ENCODE results near the gene SMCO4.

SMCO4 gene

DNA sequence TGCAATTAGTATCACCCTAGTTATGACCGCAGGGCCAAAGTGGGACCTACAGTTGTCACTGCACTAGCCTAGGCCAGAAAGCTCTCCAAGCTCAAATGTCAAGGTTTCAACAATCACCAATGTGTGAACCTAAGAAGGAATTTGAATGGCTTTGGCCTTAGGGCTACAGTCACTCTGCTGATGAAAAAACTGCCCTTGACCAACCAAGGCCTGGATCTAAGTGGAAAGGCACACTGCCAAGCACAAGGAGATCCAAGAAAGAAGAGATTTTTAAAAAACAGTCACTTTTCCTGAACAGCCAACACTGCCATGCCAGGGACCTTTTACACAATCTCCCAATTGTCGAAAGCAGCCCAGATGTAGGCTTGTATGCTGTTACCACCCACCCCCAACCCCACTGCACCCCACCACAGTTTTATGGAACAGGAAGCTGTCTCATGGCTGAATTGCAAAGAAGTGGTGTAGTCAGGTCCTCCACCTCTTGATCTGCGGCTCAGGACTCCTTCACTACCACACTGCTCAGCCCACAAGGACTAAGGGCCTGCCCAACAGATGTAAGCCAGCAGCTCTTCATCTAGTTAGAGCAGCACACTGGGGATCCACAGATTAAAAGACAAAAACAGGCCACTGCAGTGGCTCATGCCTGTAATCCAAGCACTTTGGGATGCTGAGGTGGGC is 32.9 kb downstream of the SMCO4 start:
- in situ Hi-C loops (cut with MboI; ENCODE audit: low sequenced_read_pairs), result no loop called here

- in situ Hi-C loops (cut with MboI; ENCODE audit: low sequenced_read_pairs), result no loop called here
These were observed 35.7 kb downstream of the SMCO4 start for GRCh38 chr11:93507517-93507916.

- in situ Hi-C loops (cut with MboI; ENCODE audit: low sequenced_read_pairs), result no loop called here
These were observed 37.5 kb downstream of the SMCO4 start for GRCh38 chr11:93505703-93506102.

DNA sequence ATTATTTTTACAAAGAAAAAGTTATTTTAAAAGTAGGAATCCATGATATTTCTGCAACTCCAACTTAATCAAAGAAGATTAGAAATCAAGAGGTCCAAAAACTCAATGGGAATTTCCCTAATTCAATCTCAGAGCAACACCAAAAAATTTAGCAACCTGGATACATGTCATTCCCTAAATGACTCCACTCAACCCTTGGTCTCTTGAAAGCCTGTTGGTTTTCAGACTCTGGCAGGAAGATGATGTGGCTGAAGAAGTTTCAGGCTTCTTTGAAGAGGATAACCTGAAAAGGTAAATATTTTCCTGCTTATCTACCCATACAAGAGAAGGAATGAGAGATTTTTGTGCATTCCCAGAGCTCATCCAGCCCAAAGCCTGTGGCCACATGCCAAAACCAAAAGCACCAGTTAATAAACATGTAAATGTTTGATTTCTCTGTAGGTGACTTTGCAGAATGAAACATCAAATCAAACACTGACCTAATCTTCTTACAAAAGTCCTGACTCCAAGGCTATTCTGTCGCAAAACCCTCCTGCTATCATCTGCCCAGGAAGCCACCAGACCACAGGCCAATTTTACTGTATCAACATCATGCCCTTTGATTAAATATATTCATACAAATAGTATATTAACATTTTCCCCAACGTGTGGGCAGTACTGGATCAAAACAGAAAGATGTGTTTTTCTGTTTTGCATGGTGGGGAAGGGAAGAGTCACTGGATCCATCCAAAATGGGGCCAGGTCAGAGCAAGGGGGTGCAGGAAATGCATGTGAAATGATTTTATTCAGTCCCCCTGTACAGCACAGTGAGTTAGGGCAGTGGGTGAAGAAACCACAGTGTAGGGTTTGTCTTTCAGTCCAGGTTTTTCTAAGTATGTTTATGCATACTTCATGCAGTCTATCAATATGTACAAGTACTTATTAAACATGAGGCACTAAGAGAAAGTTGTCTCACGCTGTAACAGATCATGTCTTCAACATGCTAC is 38.8 kb downstream of the SMCO4 start:
- in situ Hi-C loops (cut with MboI; ENCODE audit: low sequenced_read_pairs), result no loop called here

DNA sequence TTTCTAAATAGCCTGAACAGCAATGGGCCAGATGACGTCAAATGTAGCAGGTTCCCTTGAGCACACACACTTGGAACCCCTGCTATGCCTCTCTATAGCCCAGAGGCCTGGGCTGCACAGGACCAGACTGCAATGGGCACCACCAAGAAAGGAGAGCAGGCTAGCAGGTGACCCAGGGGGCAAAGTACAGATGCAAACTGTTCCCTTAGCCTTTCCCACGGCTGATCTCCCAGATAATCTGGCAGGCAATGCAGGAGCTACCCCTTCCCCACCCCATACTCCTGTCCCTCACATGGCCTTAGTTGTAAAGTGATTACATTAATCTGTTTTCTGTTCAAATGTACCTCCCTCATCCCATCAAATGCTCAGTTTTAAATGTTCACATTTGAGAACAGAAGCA is 41.3 kb downstream of the SMCO4 start:
- in situ Hi-C loops (cut with MboI; ENCODE audit: low sequenced_read_pairs), result no loop called here

DNA sequence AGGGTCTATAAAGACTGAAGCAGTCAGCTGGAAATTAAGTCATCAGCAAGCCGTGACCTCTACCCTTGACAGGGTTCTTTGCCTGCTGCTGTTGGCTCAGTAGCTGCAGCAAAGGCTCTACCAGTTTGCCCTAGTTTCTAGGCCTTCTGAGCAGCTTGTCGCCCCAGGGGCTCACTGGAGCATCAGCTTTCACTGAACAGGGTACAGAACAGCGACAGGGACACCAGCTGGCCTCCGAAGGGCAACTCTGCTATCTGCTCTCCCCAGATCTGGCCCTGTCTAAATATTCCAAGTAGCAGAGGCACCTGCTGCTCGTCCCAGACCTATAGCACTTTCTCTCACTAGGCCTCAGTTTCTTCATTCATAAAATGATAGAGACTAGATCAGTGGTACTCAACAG is 42.4 kb downstream of the SMCO4 start:
- in situ Hi-C loops (cut with MboI; ENCODE audit: low sequenced_read_pairs), result no loop called here

DNA sequence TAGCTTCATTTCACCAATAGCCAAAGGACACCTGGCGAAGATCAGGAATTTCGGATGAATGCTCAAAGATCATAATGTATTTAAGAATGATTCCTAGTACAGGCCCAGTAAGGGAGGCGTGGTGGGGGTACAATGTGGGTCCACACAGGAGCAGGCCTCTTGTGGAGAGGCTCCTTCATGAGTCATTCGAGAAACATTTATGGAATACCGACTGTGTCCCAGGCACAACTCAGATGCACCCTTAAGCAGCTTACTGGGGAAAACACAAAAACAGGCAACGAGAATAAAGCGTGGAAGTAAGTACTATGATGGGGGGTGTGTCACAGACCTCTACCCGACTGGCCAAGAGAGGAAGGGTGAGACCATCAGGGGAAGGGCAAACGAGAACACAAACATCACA is 44.5 kb downstream of the SMCO4 start:
- in situ Hi-C loops (cut with MboI; ENCODE audit: low sequenced_read_pairs), result no loop called here

- in situ Hi-C loops (cut with MboI; ENCODE audit: low sequenced_read_pairs), result no loop called here
These were observed 45.0 kb downstream of the SMCO4 start for GRCh38 chr11:93498161-93498560.

GRCh38 chr11:93497596-93497995 is 45.6 kb downstream of the SMCO4 start:
- in situ Hi-C loops (cut with MboI; ENCODE audit: low sequenced_read_pairs), result no loop called here

DNA sequence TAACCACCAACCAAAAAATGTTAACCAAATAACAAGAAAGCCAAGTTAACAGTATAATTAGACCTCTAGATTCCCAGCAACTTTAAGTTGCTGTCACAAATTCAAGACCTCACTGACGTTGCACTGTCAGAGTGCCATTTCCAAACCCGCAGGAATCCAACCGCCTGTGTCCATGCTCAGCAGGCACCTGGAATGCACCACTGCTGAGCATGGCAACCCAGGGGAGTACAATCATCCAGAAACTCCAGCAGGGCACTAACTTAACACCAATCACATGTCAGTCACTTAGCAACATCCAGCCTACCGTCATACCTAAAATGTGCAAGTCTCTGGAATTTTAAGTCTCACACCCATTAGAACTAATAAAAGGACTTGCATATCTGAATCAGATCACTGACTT is 48.8 kb downstream of the SMCO4 start:
- in situ Hi-C loops (cut with MboI; ENCODE audit: low sequenced_read_pairs), result no loop called here

DNA sequence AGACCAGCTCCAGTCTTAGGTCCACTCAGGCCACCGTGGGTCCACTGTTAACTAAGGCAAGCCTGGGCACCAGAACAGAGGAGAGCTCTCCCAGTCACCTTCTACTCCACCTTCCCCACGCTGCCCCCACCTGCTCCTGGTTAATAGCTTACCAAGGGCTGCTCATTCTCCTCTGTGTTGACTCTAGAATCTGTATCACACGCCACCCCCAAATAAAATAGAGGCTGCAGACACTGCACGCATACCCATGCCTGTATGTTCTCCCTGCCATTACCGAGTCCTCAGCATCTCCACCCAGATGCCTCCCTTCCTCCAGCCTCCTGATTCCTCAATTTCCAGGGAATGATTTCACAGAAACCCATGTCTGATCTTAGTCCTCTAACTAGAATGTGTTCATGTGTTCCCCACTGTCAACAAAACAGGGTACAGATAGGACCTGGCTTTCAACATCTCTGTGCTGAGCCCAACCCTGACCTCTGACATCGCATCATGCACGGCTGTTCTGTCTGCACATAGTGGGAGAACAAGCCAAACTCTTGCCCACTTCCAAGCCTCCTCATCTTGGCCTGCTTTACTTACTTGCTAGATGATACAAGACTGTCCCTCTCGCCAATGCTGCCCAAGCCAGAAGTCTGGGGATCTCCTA is 49.8 kb downstream of the SMCO4 start:
- in situ Hi-C loops (cut with MboI; ENCODE audit: low sequenced_read_pairs), result no loop called here

DNA sequence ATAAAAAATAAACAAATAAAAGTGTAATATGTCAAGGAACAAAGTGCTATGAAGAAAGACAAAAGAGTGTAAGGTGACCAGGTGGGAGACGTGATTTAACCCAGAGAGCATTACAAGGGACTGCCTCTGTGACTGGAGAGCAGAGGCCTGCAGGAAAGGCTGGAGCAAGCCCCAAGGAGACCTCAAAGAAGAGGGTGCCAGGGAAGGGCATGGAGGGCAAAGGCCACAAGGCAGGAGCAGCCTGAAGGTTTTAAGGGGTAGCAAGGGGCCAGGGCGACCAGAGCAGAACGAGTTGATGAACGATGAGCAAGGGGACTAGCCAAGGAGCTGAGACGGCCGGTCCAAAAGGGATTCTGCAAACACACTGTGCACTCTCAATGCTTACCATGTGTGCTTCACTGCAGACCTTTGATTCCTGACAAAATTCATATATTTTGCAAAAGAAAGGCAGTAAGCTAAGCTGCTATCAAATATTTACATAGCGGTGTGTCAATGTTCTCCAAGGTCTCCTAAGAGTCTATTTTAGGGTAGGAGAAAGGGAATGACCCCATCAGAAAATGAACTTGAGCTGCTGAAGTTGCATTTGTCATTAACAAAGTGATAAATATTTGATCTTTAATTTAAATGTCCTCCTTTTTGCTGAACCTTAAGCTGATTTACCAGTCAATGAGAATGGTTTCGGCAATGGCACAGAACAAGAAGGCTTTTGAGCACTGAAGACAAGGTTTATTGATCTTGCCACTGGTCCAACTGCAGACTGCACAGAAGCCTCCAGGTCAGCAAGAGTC is 50.5 kb downstream of the SMCO4 start:
- in situ Hi-C loops (cut with MboI; ENCODE audit: low sequenced_read_pairs), result no loop called here

GRCh38 chr11:93491973-93492372 is 51.2 kb downstream of the SMCO4 start:
- in situ Hi-C loops (cut with MboI; ENCODE audit: low sequenced_read_pairs), result no loop called here

- in situ Hi-C loops (cut with MboI; ENCODE audit: low sequenced_read_pairs), result no loop called here
These were observed 52.1 kb downstream of the SMCO4 start for GRCh38 chr11:93490996-93491618.

GRCh38 chr11:93489841-93490240 is 53.4 kb downstream of the SMCO4 start:
- in situ Hi-C loops (cut with MboI; ENCODE audit: low sequenced_read_pairs), result no loop called here

- in situ Hi-C loops (cut with MboI; ENCODE audit: low sequenced_read_pairs), result no loop called here
These were observed 56.1 kb downstream of the SMCO4 start for GRCh38 chr11:93487032-93487483.

DNA sequence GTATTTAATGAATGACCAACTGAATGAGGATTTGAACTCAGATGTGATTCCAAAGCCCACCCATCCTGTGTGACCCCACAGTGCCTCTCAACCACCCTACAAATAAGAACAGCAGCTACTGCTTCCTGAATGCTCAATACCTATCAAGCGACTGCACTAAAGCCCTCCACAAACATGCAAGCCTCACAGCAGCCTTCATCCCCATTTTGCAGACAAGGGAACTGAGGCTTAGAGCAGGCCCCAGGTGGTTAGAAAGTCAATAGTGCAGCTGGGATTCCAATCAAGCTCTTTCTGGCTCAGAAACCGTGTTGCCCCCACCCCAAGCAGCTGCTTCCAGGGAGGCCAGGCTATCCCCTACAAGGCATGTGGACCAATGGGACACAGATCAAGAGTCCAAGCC is 57.2 kb downstream of the SMCO4 start:
- in situ Hi-C loops (cut with MboI; ENCODE audit: low sequenced_read_pairs), result no loop called here

DNA sequence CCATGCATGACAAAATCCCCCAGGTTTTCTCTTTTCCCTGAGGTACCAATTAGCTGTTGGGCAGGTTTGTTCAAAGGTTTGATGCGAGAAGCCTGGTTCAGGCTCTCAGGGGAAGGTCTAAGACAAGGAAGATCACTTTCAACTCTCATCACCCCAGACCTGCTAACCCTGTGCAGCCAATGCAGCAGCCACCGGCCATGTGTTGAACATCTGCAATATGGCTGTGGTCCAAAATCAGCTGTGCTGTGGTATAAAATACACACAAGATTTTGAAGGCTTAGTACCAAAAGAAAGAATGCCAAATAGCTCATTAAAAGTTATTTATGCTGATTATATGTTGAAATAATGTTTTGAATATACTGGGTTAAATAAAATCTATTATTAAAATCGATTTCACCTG is 58.5 kb downstream of the SMCO4 start:
- in situ Hi-C loops (cut with MboI; ENCODE audit: low sequenced_read_pairs), result no loop called here

DNA sequence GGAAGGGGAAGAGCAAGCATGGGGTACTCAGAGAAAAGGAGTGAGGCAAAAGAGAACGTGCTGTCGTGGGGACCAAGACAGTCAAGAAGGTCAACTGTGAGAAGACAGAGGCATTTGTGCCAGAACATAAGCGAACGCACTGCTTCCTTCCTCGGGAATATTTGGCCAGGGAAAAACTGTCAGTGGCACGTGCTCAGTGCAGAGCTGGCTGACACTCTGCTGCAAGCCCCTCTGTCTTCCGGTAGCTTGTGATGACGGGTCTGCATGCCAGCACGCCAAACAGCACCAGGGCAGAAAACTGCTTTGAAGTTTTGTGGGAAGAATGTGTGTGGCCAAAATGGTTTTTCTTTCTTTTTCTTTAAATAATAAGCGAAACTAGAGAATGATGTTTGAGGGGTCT is 60.6 kb downstream of the SMCO4 start:
- in situ Hi-C loops (cut with MboI; ENCODE audit: low sequenced_read_pairs), result no loop called here

GRCh38 chr11:93481696-93482095 is 61.5 kb downstream of the SMCO4 start:
- in situ Hi-C loops (cut with MboI; ENCODE audit: low sequenced_read_pairs), result no loop called here
